HG03571 (cell line): ENCODE measurements around the gene RNF41.
A peak's percentile ranks its signal among the peaks of the same experiment; 100 is the strongest.
"Not testable (repeated sequence)": the region's sequence is repeated elsewhere in the genome, so short reads cannot be mapped to it uniquely, and the experiment has no call there.

Experiments
- ATAC-seq: cut with Tn5 transposase; IDR thresholded peaks from one replicate; pipeline ENCODE4 v1.9.1; 2021; ENCODE audit not compliant: unreplicated experiment

The RNF41 gene

DNA sequence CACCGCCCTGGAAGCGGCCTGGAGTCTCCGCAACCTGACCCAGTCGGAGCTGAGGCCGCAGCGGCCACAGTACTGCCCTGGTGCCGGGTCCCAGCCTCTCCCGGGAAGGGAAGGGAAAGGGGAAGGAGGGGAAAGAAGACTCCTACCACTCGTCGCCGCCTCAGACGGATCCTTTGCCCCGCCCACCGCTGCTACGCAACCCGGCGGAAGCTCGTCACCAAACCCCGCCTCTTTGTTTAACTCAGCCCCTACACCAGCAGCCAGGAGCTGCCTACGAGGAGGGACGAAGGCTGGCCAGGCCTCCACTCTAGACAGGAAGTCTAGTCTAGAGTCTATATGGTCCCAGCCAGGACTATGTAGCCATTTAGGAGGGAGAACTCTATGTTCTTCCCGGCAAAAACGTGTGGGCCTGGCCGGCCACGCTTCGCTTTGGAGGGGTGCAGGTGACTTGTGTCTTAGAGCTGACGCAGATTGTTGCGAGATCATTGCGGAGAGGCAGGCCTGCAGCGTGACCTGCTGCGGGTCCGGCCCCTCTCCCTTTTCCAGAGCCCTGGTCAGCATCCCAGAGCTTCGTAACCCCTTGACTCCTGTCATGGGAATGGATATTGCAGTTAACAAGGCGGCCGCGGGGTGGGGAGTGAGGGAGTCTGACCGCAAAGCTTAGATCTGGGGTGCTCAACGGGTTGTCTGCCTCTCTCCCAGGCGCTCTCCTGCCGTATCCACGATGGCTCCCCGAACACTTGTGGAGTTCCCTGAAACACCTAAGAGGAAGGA lies at the start of gene RNF41:
Gene RNF41, minus strand, starts transcription at position 166 of the 774 bp plus-strand sequence. CDS start 7,875 bp downstream, outside the sequence.
- peak; percentile 79 for ATAC-seq

DNA sequence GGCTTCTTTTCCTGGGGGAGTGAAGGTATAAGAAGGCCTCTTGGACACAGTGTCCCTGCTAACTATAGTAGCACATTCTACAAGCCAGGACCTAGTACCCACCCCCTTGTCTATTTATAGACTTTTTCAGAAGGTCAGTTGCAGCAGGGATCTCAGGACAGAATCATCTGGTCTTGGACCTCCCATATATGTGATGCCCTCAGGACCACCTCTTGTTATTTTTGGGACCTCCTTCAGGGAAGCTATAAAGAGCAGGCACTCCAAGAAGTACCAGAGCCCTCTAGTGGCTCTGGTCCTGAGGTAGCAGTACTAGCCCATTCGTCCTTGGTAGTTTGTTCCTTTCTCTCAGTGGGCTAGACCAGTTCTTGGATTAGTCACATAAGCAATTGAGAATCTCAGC lies 49.3 kb upstream of the RNF41 start:
- ATAC-seq, result no peak

DNA sequence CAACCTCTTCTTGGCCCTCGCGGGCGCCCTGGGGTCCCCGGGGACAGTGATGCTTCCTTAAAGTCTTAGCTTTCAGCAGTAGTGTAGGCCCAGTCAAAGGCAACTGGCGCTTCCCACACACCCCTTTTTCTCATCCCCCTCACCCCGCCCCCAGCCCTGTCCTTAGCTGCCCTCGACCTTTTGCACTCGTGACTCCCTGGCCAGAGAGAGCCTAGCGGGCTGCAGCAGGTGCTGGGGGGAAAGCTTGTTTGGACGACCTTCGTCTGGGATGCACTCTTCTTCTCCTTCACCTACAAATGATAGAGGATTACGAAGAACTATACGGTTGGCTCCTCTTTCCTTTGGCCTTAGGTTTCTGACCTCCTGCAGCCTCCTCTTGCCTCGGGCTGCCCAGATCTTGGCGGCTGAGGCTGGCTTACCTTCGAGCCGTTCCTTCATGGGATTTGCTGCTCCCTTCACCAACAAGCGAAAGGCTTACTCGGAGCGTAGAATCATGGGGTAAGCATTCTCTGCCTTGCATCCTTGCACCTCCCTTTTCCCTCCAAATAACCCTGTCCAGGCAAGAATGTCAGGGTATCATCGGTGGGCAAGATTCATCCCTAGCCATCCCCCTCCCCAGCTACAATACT lies 45.8 kb upstream of the RNF41 start:
- ATAC-seq, result peak; percentile 11

DNA sequence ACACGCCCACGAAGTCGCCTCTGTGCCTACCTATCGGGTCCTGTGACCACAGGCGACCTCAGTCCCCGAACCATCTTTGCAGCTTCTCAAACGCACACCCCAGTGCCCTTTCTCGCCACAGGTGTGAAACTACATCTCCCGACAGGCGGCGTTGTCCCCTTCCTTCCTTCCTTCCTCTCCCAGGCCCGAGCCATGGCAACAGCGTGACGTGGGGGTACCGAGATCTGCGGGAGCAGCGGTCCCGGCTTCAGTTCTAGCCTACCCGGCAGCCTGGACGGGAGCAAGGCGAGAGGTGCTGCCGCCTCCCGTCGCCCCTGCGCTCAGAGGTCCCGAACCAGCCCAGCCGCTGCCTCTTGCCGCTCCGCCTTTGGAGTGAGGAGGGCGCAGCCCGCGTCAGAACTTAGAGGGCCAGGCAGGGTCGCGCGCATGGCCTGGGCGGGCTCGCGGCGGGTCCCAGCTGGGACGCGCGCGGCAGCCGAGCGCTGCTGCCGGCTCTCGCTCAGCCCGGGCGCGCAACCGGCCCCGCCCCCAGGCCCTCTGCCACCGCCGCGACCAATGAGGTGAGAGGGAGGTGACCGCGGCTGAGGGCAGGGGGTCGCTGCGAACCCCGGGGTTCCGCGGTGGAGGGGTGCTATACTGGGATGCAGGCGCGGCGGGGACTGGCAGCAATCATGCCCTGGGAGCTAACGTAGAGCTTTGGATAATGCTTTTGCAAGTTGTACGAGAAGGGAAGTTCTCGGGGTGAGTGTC lies 45.1 kb upstream of the RNF41 start, which contains the start of gene COQ10A:
Gene COQ10A, plus strand, starts transcription at position 250 of the 750 bp plus-strand sequence. Its CDS starts 177 bp downstream, at position 427.
- peak; percentile 91 for ATAC-seq

DNA sequence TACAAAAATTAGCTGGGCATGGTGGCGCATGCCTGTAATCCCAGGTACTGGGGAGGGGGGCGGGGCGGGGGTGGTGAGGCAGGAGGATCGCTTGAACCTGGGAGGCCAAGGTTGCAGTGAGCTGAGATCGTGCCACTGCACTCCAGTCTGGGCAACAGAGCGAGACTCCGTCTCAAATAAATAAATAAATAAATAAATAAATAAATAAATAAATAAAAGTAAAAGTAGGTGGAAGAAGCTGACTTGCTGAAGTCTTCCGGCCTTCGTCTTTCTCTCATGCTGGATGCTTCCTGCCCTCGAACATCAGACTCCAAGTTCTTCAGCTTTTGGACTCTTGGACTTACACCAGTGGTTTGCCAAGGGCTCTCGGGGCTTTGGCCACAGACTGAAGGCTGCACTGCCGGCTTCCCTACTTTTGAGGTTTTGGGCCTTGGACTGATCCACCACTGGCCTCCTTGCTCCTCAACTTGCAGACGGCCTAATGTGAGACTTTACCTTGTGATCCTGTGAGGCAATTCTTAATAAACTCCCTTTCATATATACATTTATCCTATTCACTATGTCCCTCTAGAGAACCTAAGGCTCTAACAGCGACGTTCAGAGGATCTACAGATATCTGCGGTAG lies 44.5 kb upstream of the RNF41 start:
- ATAC-seq, result not testable (repeated sequence)

DNA sequence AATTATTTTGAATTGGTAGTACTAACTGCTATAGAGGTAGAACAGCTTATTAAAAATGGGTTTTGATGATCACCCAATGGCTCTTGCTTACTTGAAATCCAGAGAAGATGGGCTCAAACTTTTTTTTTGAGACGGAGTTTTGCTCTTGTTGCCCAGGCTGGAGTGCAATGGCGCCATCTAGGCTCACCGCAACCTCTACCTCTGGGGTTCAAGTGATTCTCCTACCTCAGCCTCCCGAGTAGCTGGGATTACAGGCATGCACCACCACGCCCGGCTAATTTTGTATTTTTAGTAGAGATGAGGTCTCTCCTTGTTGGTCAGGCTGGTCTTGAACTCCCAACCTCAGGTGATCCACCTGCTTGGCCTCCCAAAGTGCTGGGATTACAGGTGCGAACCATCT lies 41.2 kb upstream of the RNF41 start:
- ATAC-seq, result not testable (repeated sequence)

DNA sequence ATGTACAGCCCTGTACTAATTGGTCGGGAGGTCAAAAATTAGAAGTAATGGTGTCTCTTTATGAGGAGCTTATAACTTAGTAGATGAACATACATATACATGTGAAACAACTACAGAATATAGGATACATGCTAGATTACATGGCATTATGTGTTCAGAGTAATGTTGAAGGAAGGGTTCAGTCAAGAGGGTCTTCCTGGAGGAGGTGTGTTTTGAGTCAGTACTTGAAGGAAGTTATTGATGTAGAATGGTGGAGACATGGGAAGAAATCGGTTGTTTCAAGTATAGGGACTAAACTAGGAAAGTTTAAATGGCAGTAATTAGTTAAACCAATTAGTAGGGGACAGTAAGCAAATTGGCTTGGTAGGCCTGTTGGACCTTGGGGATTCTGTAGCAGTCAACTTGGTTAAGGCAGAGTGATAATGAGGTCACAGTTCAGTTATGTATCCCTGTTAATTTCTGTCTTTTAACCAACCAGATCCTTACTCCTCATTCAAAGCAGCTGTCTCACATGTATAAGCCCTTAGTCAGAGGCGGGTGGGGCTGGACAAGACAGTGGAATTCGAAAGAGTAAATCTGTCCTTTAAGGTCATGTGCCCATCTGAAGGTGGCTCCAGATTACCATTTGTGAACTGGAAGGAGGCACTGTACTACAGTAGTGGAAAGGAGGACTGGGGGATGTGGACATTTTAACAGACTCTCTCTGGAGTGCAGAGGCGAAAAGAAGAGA lies 39.9 kb upstream of the RNF41 start:
- ATAC-seq, result no peak

DNA sequence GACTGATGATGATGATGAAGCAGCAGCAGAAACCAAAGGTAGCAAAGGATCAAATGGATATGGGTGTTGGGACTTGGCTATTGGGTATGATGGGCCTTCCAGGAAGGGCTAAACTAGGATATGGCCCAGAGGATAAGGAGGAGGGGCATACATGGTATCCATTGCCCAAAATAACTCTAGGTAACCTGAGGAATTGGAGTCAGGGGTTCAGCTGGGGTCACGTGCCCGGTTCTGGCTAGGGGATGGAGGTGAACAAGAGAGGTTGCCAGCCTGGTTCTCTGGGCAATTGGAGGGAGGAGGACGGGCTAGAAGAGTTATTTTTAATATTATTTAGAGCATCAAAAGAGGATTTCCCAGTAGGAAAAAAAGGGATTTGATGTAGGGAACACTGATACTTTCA lies 39.2 kb upstream of the RNF41 start:
- ATAC-seq, result no peak

DNA sequence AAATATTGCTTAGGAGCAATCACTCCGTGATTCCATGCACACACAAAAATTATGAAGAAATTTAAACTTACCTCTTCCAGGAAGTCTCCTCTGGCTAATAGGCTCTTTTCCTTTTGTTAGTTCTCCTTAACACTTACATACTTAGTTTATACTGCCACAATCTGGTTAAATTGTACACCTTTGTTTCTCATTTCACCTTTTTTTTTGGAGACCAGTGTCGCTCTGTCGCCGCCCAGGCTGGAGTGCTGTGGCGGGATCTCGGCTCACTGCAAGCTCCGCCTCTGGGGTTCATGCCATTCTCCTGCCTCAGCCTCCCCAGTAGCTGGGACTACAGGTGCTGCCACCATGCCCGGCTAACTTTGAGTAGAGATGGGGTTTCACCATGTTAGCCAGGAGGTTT lies 38.7 kb upstream of the RNF41 start:
- ATAC-seq, result no peak

DNA sequence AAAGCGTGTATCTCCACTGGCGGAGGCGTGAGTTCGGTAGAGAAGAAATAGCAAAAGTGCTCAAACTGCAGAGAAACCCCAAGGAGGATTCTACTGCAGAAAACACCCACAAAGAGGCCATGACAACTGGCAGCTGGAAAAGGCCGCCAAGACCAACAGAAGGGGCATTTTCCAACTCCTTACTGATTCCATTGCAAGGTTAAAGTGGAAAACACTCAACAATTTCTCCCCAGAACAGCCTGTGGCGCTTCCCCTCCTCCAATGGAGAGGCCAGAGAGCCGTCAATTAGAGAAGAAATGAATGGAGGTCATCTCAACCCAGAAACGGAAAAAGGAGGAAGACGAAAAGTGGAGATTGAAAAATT lies 37.1 kb upstream of the RNF41 start:
- no peak for ATAC-seq

DNA sequence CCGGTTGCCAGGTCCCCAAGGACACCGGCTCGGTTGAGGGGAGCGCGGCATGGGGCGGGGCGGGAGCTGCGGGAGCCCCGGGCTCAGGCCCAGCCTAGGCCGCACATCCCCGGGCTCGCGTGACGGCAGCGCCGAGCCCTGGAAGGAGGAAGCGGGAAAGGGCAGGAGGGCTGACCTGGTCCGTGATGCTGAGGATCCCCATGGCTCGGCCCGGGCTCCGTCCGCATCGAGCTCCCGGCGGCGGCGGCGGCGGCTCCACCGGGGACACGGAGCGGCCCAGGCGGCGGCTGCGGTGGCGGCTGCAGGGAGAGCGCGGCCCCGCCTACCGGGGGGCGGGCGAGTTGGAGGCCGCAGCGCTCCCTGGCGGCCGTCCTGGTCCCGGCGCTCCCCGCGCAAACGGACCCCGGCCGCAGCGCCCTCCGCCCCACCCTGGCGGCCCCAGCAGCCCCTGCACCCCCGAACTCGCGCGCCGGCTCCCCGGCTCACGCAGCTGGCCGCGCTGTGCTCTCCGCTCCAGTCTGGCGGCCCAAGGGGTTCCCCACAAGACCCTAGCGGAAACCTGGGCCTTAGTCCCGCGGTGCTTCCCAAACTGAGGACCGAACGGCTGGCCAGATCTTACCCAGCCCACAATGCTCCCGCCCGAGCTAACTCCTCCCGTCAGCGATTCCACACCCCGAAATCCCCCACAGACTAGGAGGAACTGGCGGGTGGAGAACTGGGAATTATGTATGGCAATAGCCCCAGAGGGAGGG lies 36.5 kb upstream of the RNF41 start, which contains the start of gene ANKRD52:
Gene ANKRD52, minus strand, starts transcription at position 317 of the 752 bp plus-strand sequence. Its CDS starts 115 bp downstream, at position 202.
- ATAC-seq, result peak; percentile 81

DNA sequence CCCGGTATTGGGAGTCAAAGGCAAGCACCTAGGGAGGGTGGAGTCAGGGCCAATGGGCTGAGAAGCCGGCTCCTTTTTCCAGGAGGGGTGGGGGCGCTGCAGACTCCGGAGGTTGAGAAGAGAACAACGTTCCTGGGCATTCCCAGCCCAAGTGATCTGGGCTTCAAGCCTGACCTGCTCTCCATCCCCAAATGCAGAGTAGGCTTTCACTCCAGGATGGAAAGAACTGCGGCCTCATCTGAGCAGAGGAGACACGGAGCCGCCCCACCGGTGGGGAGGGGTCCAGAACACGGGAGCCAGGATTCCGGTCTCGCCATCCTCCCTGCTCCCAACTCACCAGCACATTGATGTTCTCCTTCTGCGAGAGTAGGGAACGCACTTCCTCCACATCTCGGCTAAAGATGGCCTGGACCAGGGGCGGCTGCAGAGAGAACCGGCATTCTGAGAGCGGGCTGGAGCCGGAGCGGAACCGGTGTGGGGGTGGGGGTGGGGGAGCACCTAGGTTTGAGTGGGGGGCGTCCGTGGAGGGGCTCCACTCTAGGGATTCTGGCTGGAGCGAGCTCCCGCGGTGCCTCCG lies 35.9 kb upstream of the RNF41 start:
- ATAC-seq, result no peak

DNA sequence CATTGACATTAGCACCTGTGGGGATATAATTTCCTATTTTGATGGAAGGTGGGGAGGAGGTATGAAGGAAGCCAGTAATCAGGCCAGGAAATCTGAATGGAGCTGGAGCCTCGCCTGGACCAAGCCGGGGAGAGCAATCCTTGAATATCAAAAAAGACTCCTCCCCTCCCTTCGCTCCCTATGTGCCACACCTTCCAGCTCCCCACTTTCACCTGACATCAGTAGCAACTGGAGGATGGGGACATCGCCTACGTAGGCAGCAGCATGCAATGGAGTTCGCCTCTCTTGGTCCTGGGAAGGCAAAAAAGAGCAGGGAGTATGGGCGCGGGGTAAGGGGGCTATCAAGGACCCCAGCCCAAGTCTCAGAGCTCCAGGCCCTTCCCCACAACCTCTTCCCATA lies 35.3 kb upstream of the RNF41 start:
- ATAC-seq, result no peak

DNA sequence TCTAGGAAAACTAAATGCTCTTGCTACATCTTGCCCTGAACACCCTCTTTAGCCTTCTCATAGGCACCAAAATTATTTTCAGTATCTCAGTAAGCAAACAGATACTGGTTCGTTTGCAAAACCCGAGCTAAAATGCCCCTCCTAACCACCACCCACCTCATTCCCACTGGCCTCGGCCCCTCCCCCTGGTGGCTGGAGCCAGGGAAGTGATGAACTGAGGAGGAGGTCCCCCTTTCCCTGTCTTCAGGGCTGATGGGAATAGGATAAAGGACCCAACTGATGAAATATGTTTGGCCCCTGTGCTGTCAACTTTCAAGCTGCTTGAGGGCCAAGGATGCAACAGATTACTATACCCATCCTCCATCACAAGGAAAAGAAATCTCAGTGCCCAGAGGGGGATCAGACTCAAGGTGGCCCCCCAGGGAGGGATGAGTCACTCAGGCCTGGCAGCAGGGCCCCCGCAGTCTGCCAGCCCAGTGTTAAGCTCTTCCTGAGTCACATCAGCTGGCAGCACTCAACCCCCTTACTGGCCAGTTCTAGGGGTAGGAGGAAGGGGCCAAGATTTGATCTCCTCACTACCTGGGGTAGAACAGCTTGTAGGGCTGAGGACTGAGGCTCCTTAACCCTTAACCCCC lies 34.7 kb upstream of the RNF41 start:
- ATAC-seq, result no peak

DNA sequence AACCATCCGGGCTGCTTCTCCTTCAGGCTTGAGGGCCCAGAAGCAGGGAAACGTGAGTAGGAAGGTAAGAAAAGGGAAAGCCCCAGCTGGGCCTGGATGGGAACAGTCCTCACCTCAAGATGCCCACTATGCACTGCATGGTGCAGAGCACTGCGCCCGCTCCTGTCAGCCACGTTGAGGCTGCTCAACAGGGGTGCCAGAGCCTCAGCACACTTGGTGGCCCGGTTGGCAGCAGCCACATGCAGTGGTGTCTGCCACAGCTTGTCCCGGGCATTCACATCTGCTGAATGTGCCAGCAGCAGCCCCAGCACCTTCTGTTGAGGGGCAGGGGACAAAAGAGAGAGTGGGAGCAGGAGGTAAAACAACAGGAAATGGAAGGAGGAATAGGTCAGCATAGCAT lies 33.9 kb upstream of the RNF41 start:
- ATAC-seq, result no peak

DNA sequence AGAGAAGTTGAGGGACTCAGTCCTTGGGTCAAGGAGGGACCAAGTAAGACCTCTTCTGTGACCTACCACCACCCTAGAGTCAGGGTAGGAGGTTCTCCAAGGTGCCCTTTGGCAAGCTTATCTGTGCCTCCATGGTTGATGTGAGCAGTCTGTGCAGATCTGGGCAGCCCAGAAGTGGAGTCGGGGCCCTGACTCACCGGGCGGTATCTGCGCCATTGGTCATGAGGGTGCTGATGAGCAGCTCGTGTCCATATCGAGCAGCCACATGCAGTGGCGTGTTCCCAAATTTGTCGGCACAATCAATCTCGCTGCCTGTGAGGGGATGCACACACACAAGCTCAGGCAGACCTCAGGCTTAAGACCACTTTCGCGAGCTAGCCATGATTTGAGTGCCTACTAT lies 31.4 kb upstream of the RNF41 start:
- ATAC-seq, result no peak

DNA sequence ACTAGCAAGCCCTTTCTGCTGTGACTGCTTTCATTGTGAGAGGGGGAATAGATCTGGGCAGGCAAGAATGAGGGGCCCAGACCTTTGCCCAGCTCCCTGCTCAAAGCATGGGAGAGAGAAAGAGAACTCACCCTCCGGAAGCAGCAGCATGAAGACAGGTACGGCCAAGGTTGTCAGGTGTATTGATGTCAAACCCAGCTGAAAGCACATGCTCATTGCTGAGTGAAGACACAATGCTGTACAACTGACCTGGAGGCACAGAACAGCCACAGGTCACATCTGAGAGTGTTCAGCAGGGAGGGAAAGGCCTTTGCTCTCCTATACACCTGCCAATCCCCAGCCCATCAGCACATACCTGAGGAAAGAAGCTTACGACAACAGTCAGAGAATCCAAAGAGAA lies 30.9 kb upstream of the RNF41 start:
- ATAC-seq, result no peak

DNA sequence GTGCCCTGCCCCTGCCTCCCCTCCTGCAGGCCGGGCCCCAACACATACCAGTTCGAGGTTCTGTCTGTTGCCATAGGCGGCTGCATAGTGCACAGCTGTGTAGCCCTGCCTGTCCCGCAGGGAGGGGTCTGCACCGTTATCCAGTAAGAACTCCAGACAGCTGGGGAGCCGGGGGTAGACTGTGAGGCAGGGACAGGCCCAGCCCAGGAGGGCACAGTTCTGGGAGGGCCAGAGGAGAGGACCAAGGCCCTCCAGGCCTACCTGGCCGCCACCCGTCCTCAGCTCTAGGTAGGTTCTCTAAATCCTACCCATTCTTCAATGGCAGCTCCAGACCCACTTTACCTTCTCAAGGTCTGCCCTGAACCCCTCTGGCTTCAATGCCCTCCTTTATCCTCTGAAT lies 27.0 kb upstream of the RNF41 start:
- ATAC-seq, result no peak

DNA sequence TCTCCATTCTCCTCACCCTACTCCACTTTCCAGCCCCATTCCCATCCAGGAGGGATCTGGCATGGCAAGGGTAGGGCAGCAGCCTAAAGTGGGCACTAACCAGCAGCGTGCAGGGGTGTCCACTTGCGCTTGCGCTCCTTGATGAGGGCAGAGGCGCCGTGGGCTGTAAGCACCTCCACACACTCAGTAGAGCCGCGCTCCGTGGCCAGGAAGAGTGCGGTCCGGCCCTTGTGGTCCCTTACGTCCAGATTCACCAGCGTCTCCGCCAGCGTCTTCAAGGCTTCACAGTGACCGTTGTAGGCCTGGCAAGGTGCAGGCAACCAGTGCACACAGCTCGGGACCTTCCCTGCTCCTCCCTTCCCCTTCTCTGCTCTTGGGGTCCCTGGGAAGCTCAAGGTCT lies 26.2 kb upstream of the RNF41 start:
- ATAC-seq, result no peak
